Peyer's patch (tissue), 4 donors: Measurements from ENCODE around the gene DEF6.

Source experiments
- POLR2A ChIP-seq, 2 donors: fragments of 450-650 bp; IDR thresholded peaks; one replicate each; pipeline ENCODE4 v1.5.1; 2017; ENCODE audit warnings: antibody characterized with exemption in 2 of 2, mild to moderate bottlenecking in 2 of 2, moderate library complexity in 2 of 2
- TF ChIP-seq, protein P1 (sequence below), 6 experiments: fragments of 450-650 bp in 4 of 6; fragments of 200-600 bp in 2 of 6; sonication (generic) in 1 of 6; IDR thresholded peaks; one replicate each; pipeline ENCODE4 v1.5.1; 2017 to 2019; ENCODE audit warnings: antibody characterized with exemption in 6 of 6, mild to moderate bottlenecking in 3 of 6, moderate library complexity in 1 of 6

DNA sequence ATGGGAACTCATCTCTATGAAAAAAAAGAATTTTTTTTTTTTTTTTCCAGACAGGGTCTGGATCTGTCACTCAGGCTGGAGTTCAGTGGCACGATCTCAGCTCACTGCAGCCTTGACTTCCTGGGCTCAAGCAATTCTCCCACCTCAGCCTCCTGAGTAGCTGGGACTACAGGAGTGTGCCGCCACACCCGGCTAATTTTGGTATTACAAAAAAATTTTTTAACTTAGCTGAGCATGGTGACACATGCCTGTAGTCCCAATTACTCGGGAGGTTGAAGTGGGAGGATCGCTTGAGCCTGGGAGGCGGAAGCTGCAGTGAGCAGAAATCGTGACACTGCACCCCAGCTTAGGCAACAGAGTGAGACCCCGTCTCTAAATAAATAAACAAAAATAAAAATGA lies 7.5 kb downstream of the DEF6 start:
- TF ChIP-seq, protein P1, sequence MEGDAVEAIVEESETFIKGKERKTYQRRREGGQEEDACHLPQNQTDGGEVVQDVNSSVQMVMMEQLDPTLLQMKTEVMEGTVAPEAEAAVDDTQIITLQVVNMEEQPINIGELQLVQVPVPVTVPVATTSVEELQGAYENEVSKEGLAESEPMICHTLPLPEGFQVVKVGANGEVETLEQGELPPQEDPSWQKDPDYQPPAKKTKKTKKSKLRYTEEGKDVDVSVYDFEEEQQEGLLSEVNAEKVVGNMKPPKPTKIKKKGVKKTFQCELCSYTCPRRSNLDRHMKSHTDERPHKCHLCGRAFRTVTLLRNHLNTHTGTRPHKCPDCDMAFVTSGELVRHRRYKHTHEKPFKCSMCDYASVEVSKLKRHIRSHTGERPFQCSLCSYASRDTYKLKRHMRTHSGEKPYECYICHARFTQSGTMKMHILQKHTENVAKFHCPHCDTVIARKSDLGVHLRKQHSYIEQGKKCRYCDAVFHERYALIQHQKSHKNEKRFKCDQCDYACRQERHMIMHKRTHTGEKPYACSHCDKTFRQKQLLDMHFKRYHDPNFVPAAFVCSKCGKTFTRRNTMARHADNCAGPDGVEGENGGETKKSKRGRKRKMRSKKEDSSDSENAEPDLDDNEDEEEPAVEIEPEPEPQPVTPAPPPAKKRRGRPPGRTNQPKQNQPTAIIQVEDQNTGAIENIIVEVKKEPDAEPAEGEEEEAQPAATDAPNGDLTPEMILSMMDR (IDR thresholded peaks at IDR 0.05) = no peak
- no peak for TF ChIP-seq POLR2A (IDR thresholded peaks at IDR 0.05)
